Activated T-helper 1 cell treated with anti-CD3 and anti-CD28 coated beads, Interleukin-2, amount 50 U/mL, for 16 hours (primary cell): Measurements from ENCODE around the gene MED13.

Experiments used
- DNase-seq, 2 donors: peaks; one replicate each; pipeline ENCODE4 v3.0.0-alpha.2; 2020; ENCODE audit warnings: low read depth in 1 of 2, low spot score in 1 of 2

MED13 gene, protein sequence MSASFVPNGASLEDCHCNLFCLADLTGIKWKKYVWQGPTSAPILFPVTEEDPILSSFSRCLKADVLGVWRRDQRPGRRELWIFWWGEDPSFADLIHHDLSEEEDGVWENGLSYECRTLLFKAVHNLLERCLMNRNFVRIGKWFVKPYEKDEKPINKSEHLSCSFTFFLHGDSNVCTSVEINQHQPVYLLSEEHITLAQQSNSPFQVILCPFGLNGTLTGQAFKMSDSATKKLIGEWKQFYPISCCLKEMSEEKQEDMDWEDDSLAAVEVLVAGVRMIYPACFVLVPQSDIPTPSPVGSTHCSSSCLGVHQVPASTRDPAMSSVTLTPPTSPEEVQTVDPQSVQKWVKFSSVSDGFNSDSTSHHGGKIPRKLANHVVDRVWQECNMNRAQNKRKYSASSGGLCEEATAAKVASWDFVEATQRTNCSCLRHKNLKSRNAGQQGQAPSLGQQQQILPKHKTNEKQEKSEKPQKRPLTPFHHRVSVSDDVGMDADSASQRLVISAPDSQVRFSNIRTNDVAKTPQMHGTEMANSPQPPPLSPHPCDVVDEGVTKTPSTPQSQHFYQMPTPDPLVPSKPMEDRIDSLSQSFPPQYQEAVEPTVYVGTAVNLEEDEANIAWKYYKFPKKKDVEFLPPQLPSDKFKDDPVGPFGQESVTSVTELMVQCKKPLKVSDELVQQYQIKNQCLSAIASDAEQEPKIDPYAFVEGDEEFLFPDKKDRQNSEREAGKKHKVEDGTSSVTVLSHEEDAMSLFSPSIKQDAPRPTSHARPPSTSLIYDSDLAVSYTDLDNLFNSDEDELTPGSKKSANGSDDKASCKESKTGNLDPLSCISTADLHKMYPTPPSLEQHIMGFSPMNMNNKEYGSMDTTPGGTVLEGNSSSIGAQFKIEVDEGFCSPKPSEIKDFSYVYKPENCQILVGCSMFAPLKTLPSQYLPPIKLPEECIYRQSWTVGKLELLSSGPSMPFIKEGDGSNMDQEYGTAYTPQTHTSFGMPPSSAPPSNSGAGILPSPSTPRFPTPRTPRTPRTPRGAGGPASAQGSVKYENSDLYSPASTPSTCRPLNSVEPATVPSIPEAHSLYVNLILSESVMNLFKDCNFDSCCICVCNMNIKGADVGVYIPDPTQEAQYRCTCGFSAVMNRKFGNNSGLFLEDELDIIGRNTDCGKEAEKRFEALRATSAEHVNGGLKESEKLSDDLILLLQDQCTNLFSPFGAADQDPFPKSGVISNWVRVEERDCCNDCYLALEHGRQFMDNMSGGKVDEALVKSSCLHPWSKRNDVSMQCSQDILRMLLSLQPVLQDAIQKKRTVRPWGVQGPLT (N-terminal part only)

DNA sequence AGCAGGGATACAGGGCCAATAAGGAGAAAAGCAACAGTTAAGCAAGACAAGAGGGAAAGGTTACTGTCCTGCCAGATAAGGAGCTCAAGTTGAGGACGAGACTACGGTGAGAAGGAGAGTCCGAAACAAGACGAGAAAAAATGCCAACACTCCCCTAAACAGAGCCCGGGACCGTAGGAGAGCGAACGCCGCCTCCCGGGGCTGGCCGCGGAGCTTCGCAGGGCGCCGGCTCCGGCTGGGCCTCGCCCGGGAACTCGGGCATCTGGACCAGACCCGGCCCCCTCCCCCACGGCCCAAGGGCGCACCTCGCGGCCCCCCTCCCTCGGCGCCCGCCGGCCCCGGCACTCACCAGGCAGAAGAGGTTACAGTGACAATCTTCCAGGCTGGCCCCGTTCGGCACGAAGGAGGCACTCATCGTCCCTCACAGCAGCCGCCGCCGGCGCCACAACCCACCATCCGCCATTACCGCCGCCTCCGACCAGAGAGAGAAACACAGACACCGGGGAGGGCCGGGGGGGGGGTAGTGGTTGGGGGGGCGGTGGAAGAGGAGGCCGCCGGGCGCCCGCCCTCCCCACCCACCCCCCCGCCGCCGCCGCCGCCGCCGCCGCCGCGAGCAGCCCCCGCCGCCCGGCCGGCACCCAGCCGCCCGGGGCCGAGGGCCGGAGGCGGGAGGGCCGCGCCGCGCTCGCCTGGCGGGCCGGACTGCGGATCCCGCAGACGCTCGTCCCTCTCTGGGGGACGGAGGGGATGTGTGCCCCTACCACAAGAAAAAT, at the start of gene MED13:
Gene MED13, minus strand, starts transcription at position 488 of the 773 bp plus-strand sequence. Its CDS starts 73 bp downstream, at position 415.
- peak; percentile 30 to 51 for DNase-seq

DNA sequence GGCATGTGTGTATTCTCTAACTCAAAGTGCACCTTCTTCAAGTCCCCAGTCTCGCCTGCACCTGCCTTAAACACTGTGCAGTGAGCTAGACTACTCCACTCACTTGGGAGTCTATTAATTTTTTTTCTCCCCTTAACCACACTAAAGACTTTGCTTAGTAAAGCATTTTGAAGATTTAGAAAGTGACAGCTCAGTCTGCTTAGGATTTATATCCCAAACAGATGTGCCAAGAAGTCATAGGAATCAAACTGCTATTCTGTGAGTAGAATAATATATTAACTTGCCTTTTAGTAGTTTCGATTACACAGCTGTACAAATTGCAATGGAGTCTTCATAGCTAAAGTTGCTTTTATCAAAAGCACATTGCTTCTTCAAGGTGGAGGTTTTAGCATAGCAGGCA, 47.2 kb upstream of the MED13 start:
- DNase-seq = no peak

DNA sequence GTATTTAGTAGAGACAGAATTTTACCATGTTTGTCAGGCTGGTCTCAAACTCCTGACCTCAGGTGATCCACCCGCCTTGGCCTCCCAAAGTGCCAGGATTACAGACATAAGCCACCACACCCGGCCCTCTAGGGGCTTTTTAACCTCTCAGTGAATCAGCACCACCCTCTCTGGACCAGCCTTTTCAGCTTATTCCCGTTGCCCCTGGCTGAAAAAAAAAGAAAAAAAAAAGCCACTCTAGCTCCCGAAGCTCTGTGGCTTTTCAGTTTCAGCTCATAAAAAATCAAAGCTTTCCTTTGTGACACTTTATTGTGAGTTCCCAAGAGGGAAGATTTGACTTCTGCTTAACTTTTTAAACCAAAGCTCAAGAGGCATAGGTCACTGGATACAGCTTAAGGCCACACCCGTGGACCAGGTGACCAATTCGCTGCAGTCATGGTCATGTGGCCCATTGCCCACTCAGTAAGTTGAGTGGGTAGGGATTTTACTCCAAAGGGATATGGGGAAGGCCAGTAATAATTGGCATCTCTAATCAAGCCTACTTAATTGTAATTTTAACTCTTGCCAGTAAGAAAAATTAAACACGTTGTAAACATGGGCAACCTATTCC, 46.6 kb upstream of the MED13 start:
- no peak for DNase-seq

DNA sequence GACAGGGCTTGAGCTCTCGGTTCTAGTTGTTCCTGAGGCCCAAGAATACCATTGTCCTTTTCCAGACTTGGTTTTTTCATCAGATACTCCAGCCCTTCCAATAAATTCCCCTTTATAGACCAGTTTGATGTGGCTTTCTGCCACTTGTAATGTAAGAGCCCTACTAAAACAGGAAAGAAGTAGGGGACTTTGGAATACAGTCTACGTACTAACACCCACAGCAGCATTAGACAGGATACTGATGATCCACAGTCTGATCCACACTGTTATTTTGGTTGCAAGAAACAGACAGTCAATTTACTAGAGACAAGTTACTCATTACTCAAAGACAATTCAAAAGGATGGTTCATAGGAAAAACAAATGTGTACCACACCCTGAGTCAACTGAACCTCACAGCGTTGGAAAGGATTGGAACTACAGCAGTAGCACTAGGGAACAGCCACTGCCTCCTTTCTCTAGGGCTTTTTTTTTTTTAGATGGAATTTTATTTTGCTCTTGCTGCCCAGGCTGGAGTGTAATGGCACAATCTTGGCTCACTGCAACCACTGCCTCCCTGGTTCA, 45.9 kb upstream of the MED13 start:
- no peak for DNase-seq

DNA sequence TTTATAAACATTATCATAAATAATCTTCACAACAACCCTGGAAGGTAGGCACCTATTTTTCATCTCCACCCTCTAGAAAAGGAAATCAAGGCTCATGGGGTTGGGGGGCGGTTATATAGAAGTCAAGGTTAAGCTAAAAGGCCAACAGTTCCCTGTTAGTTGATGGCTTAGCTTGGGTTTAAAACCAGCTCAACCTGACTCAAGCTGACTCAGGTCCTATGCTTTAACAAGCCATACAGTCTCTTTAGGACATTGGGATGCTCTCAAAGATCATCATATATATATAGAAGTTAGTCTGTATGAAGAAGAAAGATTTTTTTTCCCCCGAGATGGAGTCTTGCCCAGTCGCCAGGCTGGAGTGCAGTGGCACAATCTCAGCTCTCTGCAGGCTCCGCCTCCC, 44.8 kb upstream of the MED13 start:
- no peak for DNase-seq

DNA sequence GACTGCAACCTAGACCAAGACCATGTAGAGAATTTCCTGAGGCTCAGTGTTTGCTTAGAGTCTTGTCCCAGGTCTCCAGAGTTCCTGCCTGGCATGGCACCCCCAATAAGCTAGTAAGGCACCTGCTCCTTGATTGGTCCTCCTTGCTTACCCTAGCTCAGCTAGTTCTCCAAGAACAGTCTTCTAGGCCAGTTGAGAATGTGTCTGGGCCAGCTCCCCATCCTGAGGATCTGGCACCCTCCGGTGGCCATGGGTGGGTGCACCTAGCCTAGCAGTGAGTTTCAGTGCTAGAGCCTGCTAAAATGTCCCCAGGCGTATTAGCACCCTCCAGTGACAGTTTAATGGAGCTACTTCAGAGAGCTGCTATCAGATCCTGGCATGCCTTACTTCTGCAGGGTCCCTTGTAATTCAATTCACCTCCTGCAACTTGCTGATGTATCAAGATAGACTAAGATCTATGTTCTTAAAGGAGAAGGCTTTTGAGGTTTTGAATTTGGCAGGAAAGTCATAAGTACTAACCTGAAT, 44.4 kb upstream of the MED13 start:
- peak in 1 of 2 donors; percentile 9 for DNase-seq

DNA sequence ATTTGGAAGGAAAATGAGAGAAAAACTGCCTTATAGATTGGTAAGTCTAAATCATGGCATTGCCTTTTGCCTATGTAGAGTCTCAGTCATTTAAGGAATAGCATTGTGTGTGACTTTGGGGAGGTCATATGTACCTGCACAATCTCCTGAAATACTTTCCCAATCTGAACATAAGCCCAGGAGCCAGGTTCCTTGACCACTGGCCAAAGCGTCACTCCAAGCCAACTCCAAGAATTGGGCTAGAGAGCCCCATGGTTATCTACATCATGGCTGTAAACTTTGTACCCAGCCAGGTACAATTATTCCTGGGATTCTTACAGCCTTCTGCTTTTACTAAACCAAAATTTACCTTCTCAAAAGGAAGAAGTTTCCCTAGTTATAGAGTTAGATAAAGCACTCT, 40.8 kb upstream of the MED13 start:
- no peak for DNase-seq

DNA sequence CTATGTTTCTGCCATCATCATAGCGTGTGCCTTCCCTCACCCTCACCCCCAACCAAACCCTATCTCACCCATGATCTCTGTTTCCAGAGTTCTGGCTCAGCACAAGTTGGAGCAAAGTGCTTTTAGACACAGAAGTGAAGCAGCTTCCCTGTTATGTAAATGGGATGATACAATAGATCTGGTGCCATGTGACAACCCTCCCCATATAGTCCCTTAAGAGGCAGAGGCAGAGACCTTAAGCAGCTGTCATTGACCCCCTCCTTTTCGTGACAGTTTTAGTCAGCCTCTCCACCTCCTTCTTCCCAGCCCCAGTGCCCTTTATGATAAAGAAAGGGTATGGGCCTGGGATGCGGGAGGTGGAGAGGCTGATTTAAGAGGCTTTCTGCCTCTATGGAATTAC, 40.3 kb upstream of the MED13 start:
- DNase-seq = no peak

DNA sequence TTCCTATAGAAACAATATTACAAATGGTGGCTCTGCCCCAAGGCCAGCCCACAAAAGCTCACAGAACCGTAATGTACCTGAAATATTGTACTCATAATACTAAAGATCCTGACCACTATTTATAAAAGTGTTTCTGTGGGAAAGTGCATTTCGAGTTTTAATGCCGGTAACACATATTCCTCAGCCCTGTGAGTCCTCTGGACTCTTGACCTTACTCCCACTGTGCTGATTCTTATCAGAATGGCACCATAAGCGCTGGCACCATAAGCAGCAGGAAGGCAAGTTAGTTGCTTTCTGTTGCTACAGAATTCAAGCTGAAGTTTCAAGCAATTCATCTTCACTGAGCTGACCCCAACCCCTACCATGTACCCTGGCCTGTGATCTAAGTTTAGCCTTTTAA, 36.4 kb upstream of the MED13 start:
- no peak for DNase-seq

DNA sequence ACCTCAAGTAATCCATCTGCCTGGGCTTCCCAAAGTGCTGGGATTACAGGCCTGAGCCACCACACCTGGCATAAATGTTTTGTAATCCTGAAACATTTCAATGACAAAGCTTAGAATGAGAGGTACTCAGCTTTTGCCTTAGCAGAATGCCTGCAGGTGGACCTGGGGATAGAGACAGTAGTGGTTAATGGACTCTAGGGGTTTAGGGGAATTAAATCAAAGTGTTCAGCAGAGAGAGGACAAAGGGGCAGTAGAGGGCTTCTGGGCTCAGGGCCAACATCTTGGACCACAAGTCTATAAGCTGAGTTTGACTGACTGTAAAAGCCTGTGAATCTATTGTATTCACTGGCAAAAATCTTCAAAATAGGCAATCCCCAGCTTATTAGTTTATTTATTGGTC, 36.0 kb upstream of the MED13 start:
- no peak for DNase-seq

DNA sequence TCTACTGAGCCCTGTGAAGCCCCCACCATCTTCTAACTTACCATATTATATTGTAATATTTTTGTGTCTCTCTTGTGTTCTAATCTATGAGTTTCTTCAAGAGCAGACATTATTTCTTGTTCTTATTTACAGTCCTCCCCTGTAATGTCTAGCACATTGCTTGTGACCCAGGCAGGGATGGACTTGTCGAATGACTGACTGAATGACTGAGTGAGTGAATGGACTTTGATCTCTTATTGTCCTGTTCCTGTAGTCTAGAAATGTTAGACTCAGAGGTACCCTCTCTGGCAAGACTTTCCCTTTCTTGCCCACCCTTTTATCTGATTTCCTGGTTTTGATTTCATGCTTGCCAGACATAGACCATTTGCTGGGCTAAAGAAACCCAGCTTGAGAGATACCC, 35.0 kb upstream of the MED13 start:
- no peak for DNase-seq

DNA sequence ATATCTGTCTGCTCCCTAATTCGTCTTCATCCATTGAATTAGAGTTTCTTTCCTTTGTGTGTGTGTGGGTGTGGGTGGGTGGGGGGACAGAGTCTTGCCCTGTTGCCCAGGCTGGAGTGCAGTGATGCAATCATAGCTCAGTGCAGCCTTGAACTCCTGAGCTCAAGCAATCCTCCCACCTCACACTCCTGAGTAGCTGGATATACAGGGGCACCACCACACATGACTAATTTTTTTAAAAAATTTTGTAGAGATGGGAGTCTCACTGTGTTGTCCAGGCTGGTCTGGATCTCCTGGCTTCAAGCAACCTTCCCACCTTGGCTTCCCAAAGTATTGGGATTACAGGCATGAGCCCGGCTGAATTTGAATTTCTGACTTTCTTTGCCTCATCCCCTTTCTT, 34.5 kb upstream of the MED13 start:
- DNase-seq = no peak

DNA sequence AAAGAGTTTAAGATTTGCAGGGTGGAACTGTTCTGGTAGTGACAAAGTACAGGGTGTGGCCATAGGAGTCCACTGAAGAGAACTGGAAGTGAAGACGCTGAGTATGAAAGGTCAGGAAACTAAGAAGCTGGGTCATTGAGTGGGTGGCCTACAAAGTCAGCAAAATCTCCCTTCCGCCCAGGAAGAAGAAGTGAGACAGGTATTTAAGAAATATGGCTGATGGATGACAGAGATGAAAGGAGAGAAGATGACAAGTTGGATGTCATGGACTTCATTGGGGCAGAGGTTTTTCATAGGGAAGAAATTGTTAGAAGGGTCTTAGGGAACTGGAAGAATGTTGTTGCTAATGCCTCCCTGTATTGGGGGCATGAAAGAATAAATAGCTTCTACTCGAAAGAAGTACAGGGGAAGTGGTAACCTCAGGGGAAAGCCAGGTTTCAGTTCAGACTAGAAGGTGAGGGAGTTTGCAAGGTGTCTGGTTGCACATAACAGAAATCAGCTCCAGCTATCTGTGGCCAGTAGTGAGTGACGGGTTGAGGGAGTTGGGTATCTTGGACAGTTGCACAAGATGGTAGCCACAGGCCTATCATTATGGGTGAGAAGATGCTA, 33.6 kb upstream of the MED13 start:
- no peak for DNase-seq

DNA sequence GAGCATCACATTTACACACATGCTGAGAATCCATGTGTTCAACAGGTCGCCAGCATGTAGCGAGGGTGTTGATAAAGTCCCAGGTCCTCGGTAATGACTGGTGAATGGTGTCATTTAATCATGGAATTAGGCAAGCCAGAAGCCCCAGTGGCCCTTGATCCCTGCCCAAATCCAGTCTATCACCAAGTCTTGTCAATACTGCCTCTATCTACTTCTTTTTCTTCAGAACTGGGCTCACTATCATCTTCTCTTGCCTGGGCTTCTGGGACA, 31.3 kb upstream of the MED13 start:
- no peak for DNase-seq

DNA sequence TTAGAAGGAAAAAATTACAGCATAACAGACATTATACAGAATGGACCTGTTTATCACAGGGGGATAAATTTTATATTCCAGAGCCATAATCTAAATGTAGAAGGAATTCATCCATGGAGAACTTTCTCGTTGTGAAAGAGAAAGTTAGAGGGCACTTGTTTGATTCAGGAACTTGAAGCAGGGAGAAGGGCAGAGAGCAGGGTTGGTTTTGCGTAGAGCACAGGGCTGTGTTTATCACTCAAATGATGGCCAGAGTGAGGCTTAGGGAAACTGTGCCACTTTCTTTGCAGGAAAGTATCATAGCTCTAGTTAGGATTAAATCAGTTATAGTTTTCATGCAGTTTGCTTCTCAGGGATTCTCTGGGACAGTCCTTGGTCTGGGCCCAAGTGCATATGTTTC, 29.1 kb upstream of the MED13 start:
- DNase-seq = no peak

DNA sequence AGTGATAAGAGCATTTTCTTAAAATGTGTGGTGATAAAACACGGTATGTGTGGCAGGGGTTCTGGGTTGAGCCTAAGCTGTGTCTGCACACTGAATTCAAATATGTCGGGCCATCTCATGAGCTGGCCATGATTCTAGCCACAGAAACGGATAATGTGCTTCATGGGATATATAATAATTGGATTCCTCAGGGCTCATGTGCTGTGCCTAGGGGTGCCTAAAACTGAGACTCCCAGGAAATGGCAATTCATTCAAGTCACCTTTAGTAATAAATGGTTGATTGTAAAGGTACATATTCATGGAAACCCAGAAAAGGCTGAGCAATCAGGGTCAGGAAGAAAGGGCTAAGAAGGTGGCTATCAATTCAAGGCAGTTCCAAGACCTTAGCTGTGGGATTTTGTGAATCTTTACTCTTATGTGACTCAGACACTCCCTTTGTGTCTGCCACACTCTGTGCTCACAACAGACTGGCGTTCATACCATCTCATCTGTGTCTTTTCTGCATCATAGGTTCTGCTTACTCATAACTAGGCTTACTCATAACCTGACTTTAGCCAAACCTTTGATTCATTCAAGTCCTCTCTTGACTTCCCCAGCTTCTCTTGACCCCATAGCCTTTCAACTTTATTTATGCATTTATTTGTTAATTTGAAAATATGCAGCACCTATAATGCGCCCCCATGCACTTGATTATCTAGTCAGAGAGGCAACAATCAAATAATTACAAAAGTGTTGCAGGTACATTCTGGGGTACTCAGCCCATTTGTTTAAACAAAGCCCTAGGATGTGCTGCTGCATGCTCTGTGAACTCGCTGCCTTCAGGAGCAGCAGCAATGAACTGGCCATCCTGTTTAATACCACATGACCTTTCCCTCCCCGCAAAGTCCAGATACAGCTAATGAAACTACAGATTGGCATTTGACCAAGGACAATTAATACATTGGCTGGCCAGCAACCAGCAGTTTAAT, 28.4 kb upstream of the MED13 start:
- no peak for DNase-seq

DNA sequence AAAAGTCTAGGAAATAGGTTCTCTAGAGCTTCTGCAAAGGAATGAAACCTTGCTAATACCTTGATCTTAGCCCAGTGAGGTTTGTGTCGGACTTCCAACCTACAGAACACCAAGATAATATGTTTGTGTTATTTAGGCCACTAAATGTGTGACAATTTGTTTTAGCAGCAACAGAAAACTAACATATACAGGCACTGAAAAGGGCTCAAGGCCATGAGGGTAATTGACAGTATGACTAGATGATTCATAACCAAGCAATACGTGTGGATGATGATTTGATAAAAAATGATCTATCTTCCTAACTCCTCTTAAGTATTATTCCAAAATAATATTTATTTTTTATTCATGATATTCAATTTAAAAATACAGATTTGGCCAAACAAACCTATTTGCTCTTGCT, 27.7 kb upstream of the MED13 start:
- DNase-seq = no peak

DNA sequence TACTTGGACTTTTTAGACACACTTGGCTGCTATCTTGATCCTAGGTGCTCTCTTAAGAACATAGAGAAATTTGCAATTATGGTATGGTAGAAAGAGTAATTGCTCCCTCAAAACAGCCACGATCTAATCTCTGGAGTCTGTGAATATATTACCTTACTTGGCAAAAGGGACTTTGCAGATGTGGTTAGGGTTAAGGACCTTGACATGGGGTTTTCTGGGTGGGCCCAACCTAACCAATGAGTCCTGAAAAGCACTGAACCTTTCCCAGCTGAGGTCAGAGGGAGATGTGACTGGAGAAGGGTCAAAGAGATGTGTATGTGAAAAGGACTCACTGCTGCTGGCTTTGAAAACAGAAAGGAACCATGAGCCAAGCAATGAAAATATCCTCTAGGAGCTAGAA, 26.7 kb upstream of the MED13 start:
- DNase-seq = no peak
